ENCODE measurements around the gene CALU.

- TF ChIP-seq, protein P1, sequence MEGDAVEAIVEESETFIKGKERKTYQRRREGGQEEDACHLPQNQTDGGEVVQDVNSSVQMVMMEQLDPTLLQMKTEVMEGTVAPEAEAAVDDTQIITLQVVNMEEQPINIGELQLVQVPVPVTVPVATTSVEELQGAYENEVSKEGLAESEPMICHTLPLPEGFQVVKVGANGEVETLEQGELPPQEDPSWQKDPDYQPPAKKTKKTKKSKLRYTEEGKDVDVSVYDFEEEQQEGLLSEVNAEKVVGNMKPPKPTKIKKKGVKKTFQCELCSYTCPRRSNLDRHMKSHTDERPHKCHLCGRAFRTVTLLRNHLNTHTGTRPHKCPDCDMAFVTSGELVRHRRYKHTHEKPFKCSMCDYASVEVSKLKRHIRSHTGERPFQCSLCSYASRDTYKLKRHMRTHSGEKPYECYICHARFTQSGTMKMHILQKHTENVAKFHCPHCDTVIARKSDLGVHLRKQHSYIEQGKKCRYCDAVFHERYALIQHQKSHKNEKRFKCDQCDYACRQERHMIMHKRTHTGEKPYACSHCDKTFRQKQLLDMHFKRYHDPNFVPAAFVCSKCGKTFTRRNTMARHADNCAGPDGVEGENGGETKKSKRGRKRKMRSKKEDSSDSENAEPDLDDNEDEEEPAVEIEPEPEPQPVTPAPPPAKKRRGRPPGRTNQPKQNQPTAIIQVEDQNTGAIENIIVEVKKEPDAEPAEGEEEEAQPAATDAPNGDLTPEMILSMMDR (IDR thresholded peaks at IDR 0.05; ENCODE audit: low read depth, low read length), result no peak
- TF ChIP-seq POLR2A (IDR thresholded peaks at IDR 0.05; ENCODE audit: extremely low read depth, insufficient read length), result no peak
Measured at GRCh38 chr7:128714701-128715495, 24.3 kb upstream of the CALU start.
